Endodermal cell (in vitro differentiated cells): ENCODE data around the gene KCTD17. TPM values are rescaled to one million over a fixed set of nuclear protein-coding genes. Genes with fewer than 3 reads are reported as not detected.

Source experiments
- DNase-seq: peaks from one replicate; pipeline ENCODE4 v3.0.0-alpha.2; 2017
- H3K27ac ChIP-seq: 2 replicates; pipeline ENCODE4 v1.5.1; 2013; ENCODE audit warnings: mild to moderate bottlenecking, low read depth, low read length, moderate library complexity
- H3K27me3 ChIP-seq: 2 replicates; pipeline ENCODE4 v1.6.1; 2013; ENCODE audit warnings: mild to moderate bottlenecking, low read length, moderate library complexity; ENCODE audit not compliant: insufficient read depth, control insufficient read depth, poor library complexity, severe bottlenecking
- H3K36me3 ChIP-seq: 2 replicates; pipeline ENCODE4 v1.7.0; 2013; ENCODE audit warnings: mild to moderate bottlenecking, low read length, moderate library complexity; ENCODE audit not compliant: control insufficient read depth, insufficient read depth
- H3K4me1 ChIP-seq: one replicate; pipeline ENCODE4 v1.7.0; 2013; ENCODE audit warnings: low read length; ENCODE audit not compliant: control insufficient read depth, insufficient read depth
- H3K4me3 ChIP-seq: 2 replicates; pipeline ENCODE4 v1.5.1; 2013; ENCODE audit warnings: mild to moderate bottlenecking, low read length, moderate library complexity
- H3K9ac ChIP-seq: 2 replicates; pipeline ENCODE4 v1.6.1; 2013; ENCODE audit warnings: mild to moderate bottlenecking, low read length, moderate library complexity; ENCODE audit not compliant: poor library complexity, severe bottlenecking; ENCODE audit errors: extremely low read depth
- H3K9me3 ChIP-seq: 2 replicates; pipeline ENCODE4 v1.6.1; 2013; ENCODE audit warnings: mild to moderate bottlenecking, low read length, moderate library complexity; ENCODE audit not compliant: control insufficient read depth
- H3K27ac Mint-ChIP-seq: 2 replicates; pipeline ENCODE4 v1.8.0; 2020; ENCODE audit warnings: mixed read lengths
- H3K27me3 Mint-ChIP-seq: 2 replicates; pipeline ENCODE4 v1.8.0; 2021; ENCODE audit warnings: mild to moderate bottlenecking, mixed read lengths; ENCODE audit not compliant: insufficient read depth
- H3K36me3 Mint-ChIP-seq: 2 replicates; pipeline ENCODE4 v1.8.0; 2020; ENCODE audit warnings: low read depth, mixed read lengths
- H3K4me1 Mint-ChIP-seq: 2 replicates; pipeline ENCODE4 v1.8.0; 2020; ENCODE audit warnings: mixed read lengths
- H3K4me3 Mint-ChIP-seq: 2 replicates; pipeline ENCODE4 v1.8.0; 2020; ENCODE audit warnings: mild to moderate bottlenecking, moderate library complexity, mixed read lengths
- H3K9me3 Mint-ChIP-seq: 2 replicates; pipeline ENCODE4 v1.8.0; 2020; ENCODE audit warnings: mild to moderate bottlenecking, mixed read lengths
- CTCF ChIP-seq: fragments of 200-600 bp; sonication (generic); conservative IDR thresholded peaks from 2 replicates; pipeline ENCODE4 v1.5.0; 2021; ENCODE audit warnings: antibody characterized with exemption, mild to moderate bottlenecking
- WGBS, 2 experiments: methylation state at CpG; one replicate each; pipeline versions ENCODE4 v1.1.5 to v1.1.7; 2013; ENCODE audit warnings: missing lambda C conversion rate in 2 of 2, mixed read lengths in 1 of 2; ENCODE audit not compliant: insufficient coverage in 1 of 2, insufficient read length in 1 of 2; 5-methylcytosine and 5-hydroxymethylcytosine counted together
- total RNA-seq, 2 donors: library from RNA; stranded (reverse); fragmentation: NEBNext Ultra II Directional in 1 of 2; extraction: Animal tissue kit (Norgen Biotek cat#: 25700) in 1 of 2; gene quantifications; 2 replicates in 1 of 2; 3 replicates in 1 of 2; pipeline ENCODE4 v1.2.1, GENCODE V29; 2021

Gene KCTD17
- total RNA-seq, 2 donors from 2014 or later, result 35.4 to 37.0 TPM

DNA sequence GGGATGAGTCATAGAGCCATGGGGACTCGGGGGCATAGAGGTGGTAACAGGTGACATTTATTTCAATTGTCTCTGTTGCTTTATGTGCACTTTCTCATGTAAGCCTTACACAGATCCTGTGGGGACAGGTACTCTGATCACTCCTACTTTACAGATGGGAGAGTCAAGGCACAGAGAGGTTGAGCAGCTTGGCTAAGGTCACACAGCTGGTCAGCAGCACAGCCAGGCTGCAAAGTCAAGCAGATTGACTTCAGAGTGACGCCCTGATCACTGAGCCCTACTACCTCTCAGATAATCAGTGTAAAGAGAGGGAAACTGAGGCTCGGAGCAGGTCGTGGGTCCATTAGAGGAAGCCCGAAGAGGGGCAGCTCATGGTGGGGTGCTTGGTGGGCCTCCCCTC is 54.4 kb downstream of the KCTD17 start:
- Histone ChIP-seq H3K4me3 (no peak overlapping the region), H3K27me3 (no peaks in the 10 kb centered on the region), H3K9me3 (no peaks in the 10 kb centered on the region), H3K27ac (no peak overlapping the region), H3K9ac (no peak overlapping the region), H3K36me3 (no peaks in the 10 kb centered on the region), H3K4me1 (no peaks in the 10 kb centered on the region)
- Mint-ChIP-seq H3K27me3 (peaks cover 3% of the 10 kb centered on the region), H3K27ac (no peak overlapping the region), H3K4me3 (no peak overlapping the region), H3K9me3 (no peaks in the 10 kb centered on the region), H3K4me1 (no peaks in the 10 kb centered on the region), H3K36me3 (no peaks in the 10 kb centered on the region)
- 90% methylated on average over 5 of the region's 5 CpGs for WGBS, 2 experiments
- no peak for DNase-seq
- TF ChIP-seq CTCF, result no peak

GRCh38 chr22:37107816-37108621 is 56.5 kb downstream of the KCTD17 start:
- no peak overlapping the region for H3K4me3 ChIP-seq
- DNase-seq, result no peak
- no peak for TF ChIP-seq CTCF
- Mint-ChIP-seq H3K36me3 (no peaks in the 10 kb centered on the region), H3K27me3 (peaks cover 3% of the 10 kb centered on the region), H3K4me3 (no peak overlapping the region), H3K9me3 (no peaks in the 10 kb centered on the region), H3K27ac (no peak overlapping the region), H3K4me1 (no peaks in the 10 kb centered on the region)
- H3K9ac ChIP-seq, result no peak overlapping the region
- H3K27me3 ChIP-seq, result no peaks in the 10 kb centered on the region
- H3K36me3 ChIP-seq, result no peaks in the 10 kb centered on the region
- H3K9me3 ChIP-seq, result no peaks in the 10 kb centered on the region
- no peak overlapping the region for H3K27ac ChIP-seq
- no peaks in the 10 kb centered on the region for H3K4me1 ChIP-seq
- 92% methylated on average over 11 to 16 of the region's 18 CpGs for WGBS, 2 experiments

DNA sequence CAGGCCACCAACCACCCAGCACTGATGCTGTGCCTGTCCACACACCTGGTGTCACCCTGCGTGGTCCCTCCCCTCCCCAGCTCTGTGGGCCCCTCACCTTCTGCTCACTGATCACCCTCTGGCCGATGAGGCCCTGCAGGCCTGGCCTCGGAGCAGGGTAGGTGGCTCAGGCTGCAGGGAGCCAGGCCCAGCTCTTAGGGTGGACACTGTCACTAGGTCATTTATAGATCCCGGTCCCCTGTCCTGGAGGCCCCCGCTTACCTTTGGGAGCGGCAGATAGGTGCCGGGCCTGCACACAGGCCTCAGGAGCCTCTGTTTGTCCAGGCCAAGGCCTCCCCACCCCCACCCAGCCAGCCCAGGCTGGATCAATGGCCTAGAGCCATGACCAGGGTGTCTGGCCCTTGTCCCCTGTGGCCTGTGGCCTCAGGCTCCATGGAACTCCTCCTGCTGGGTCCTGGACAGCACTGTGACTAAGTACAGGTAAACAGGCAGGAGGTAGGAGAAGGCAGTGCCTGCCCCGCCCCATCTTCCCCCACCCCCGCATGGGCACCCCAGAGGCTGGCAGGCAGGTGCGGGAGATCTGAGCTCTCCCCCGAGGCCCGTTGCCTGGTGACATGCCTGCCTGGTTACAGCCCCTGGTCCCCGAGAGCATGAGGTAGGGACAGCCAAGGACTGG is 57.8 kb downstream of the KCTD17 start, which contains the start of gene TMPRSS6:
TSS of gene TMPRSS6 (minus strand) at position 472 of the 676 bp plus-strand sequence. CDS start 6,296 bp downstream, outside the sequence.
- TF ChIP-seq CTCF, result no peak
- Mint-ChIP-seq H3K4me3 (no peak within 1 kb of the TSS), H3K36me3 (no peaks in the 10 kb centered on the region), H3K4me1 (peaks cover 6% of the 10 kb centered on the region), H3K9me3 (no peaks in the 10 kb centered on the region), H3K27me3 (peaks cover 1% of the 10 kb centered on the region), H3K27ac (no peak within 1 kb of the TSS)
- DNase-seq, result no peak
- H3K4me3 ChIP-seq, result no peak within 1 kb of the TSS
- 75 to 84% methylated on average over 4 to 13 of the region's 13 CpGs for WGBS, 2 experiments
- peaks cover 3% of the 10 kb centered on the region for H3K4me1 ChIP-seq
- no peak within 1 kb of the TSS for H3K27ac ChIP-seq
- no peaks in the 10 kb centered on the region for H3K27me3 ChIP-seq
- H3K9ac ChIP-seq, result no peak within 1 kb of the TSS
- no peaks in the 10 kb centered on the region for H3K9me3 ChIP-seq
- no peaks in the 10 kb centered on the region for H3K36me3 ChIP-seq
